Subcutaneous adipose tissue (tissue), 4 donors: ENCODE results near the gene NET1. TPM values are rescaled to one million over a fixed set of nuclear protein-coding genes. Genes with fewer than 3 reads are reported as not detected.

Experiments used
- CTCF ChIP-seq: fragments of 450-650 bp; IDR thresholded peaks from one replicate; pipeline ENCODE4 v1.5.1; 2016; ENCODE audit warnings: low read depth, mild to moderate bottlenecking, control low read depth, antibody characterized with exemption, moderate library complexity
- total RNA-seq, 4 donors: library from RNA; depleted of rRNA; stranded (reverse); fragments of >200 nt; gene quantifications; one replicate each; pipeline ENCODE4 v1.1.0, GENCODE V29; 2016

NET1 gene
- total RNA-seq, 4 donors from 2014 or later: 48.3 to 214 (median 82.9) TPM

GRCh38 chr10:5508161-5508604 is 95.8 kb downstream of the NET1 start:
- TF ChIP-seq CTCF: no peak

Other genes with a start within 250 kb of the NET1 start
- 1 to 10 TPM in 3 of 4 donors, not detected in 1; 1.5 to 3.6 (median 1.5) TPM for gene AKR1C8, start 227.4 kb upstream of the NET1 start, total RNA-seq
- not detected for gene AKR1C4, start 215.7 kb upstream of the NET1 start, total RNA-seq
- not detected for gene UCN3, start 47.6 kb upstream of the NET1 start, total RNA-seq
- gene TUBAL3, start 7.7 kb upstream of the NET1 start, total RNA-seq: under 1 TPM in 1 of 4 donors, not detected in 3; 0.57 TPM
- not detected for gene CALML5, start 87.0 kb downstream of the NET1 start, total RNA-seq
- gene CALML3, start 112.4 kb downstream of the NET1 start, total RNA-seq: not detected